DOHH2 (cell line): ENCODE results near the gene ZDHHC13.

Source experiments
- H3F3A ChIP-seq: fragments of 200-600 bp; sonication (generic), shearing (Covaris generic); 2 replicates; pipeline ENCODE4 v1.6.0; 2016; ENCODE audit warnings: antibody characterized with exemption, mild to moderate bottlenecking; ENCODE audit not compliant: control insufficient read depth, insufficient read depth
- H3K27ac ChIP-seq: fragments of 200-600 bp; sonication (generic); 2 replicates; pipeline ENCODE4 v1.5.1; 2014; ENCODE audit warnings: low read depth, mild to moderate bottlenecking, low read length, moderate library complexity
- H3K27me3 ChIP-seq: fragments of 200-600 bp; sonication (generic); 2 replicates; pipeline ENCODE4 v1.6.1; 2014; ENCODE audit warnings: mild to moderate bottlenecking, low read length, mixed read lengths; ENCODE audit not compliant: control insufficient read depth
- H3K36me3 ChIP-seq: fragments of 200-600 bp; sonication (generic); 2 replicates; pipeline ENCODE4 v1.6.1; 2014; ENCODE audit warnings: mild to moderate bottlenecking, low read length, moderate library complexity, mixed read lengths; ENCODE audit not compliant: control insufficient read depth
- H3K4me1 ChIP-seq: fragments of 200-600 bp; sonication (generic); 2 replicates; pipeline ENCODE4 v1.6.1; 2014; ENCODE audit warnings: mild to moderate bottlenecking, low read length, mixed read lengths; ENCODE audit not compliant: control insufficient read depth
- H3K4me2 ChIP-seq: fragments of 200-600 bp; sonication (generic); 2 replicates; pipeline ENCODE4 v1.6.0; 2014; ENCODE audit warnings: mild to moderate bottlenecking, low read length, moderate library complexity
- H3K4me3 ChIP-seq: fragments of 200-600 bp; sonication (generic); 2 replicates; pipeline ENCODE4 v1.5.1; 2014; ENCODE audit warnings: mild to moderate bottlenecking, low read length, mixed read lengths
- H3K79me2 ChIP-seq: fragments of 200-600 bp; sonication (generic); 2 replicates; pipeline ENCODE4 v1.6.1; 2014; ENCODE audit warnings: mild to moderate bottlenecking, low read length, mixed read lengths; ENCODE audit not compliant: control insufficient read depth
- H3K9me2 ChIP-seq: fragments of 200-600 bp; sonication (generic); replicated peaks from 2 replicates; pipeline ENCODE4 v1.6.1; 2014; ENCODE audit warnings: mild to moderate bottlenecking, low read length, mixed read lengths; ENCODE audit not compliant: control insufficient read depth
- H3K9me3 ChIP-seq: fragments of 200-600 bp; sonication (generic); 2 replicates; pipeline ENCODE4 v1.6.1; 2014; ENCODE audit warnings: antibody characterized with exemption, low read length, mixed read lengths; ENCODE audit not compliant: control insufficient read depth, insufficient read depth
- H4K20me1 ChIP-seq: fragments of 200-600 bp; sonication (generic); 2 replicates; pipeline ENCODE4 v1.6.0; 2014; ENCODE audit warnings: low read depth, mild to moderate bottlenecking, antibody characterized with exemption, low read length, moderate library complexity; ENCODE audit not compliant: control insufficient read depth, insufficient read depth
- EZH2phosphoT487 ChIP-seq: fragments of 200-600 bp; sonication (generic); IDR thresholded peaks from 2 replicates; pipeline ENCODE4 v1.6.1; 2017; ENCODE audit warnings: borderline replicate concordance, mild to moderate bottlenecking, antibody characterized with exemption, low read length, moderate library complexity, mixed read lengths
- TF ChIP-seq, protein P1 (sequence below): fragments of 200-600 bp; sonication (generic); IDR thresholded peaks from one replicate; pipeline ENCODE4 v1.5.1; 2014; ENCODE audit warnings: antibody characterized with exemption, mild to moderate bottlenecking, low read depth, low read length; ENCODE audit not compliant: poor library complexity, severe bottlenecking

ZDHHC13 gene

DNA sequence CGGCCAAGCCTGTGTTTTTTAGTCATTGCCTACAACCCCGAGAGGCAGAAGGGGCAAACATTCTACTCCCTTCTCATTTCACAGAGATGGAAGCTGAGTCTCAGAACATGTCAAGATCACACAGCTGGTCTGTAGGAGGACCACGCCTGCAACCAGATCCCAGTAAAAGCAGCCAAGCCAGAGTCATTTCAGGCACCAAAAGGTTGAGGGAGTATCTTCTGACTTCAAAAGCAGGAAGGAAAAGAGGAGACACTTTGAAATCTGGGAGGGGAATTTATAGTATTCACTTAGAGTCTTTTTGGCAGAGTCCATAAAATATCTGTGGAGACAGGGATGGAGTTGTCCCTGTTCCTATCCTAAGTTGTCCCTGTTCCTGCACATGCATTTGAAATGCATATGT lies 17.9 kb upstream of the ZDHHC13 start:
- Histone ChIP-seq H3K27ac (no peak overlapping the region), H3K27me3 (peaks cover 9% of the 10 kb centered on the region; the same call in 1 of the 2 replicates), H3K79me2 (no peaks in the 10 kb centered on the region), H3F3A (no peaks in the 10 kb centered on the region), H3K9me2 (no peaks in the 10 kb centered on the region), H3K4me1 (no peaks in the 10 kb centered on the region), H4K20me1 (no peaks in the 10 kb centered on the region), H3K4me2 (no peak overlapping the region), H3K4me3 (no peak overlapping the region), H3K36me3 (no peaks in the 10 kb centered on the region), H3K9me3 (no peaks in the 10 kb centered on the region)
- TF ChIP-seq, protein P1, sequence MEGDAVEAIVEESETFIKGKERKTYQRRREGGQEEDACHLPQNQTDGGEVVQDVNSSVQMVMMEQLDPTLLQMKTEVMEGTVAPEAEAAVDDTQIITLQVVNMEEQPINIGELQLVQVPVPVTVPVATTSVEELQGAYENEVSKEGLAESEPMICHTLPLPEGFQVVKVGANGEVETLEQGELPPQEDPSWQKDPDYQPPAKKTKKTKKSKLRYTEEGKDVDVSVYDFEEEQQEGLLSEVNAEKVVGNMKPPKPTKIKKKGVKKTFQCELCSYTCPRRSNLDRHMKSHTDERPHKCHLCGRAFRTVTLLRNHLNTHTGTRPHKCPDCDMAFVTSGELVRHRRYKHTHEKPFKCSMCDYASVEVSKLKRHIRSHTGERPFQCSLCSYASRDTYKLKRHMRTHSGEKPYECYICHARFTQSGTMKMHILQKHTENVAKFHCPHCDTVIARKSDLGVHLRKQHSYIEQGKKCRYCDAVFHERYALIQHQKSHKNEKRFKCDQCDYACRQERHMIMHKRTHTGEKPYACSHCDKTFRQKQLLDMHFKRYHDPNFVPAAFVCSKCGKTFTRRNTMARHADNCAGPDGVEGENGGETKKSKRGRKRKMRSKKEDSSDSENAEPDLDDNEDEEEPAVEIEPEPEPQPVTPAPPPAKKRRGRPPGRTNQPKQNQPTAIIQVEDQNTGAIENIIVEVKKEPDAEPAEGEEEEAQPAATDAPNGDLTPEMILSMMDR, result no peak
- no peak for TF ChIP-seq EZH2phosphoT487

GRCh38 chr11:19100885-19101284 lies 16.1 kb upstream of the ZDHHC13 start:
- no peaks in the 10 kb centered on the region for H4K20me1 ChIP-seq
- no peak overlapping the region for H3K4me3 ChIP-seq
- H3F3A ChIP-seq, result no peaks in the 10 kb centered on the region
- no peaks in the 10 kb centered on the region for H3K4me1 ChIP-seq
- H3K36me3 ChIP-seq, result no peaks in the 10 kb centered on the region
- H3K79me2 ChIP-seq, result no peaks in the 10 kb centered on the region
- no peaks in the 10 kb centered on the region for H3K9me3 ChIP-seq
- no peak overlapping the region for H3K27ac ChIP-seq
- H3K9me2 ChIP-seq, result no peaks in the 10 kb centered on the region
- H3K27me3 ChIP-seq, result peaks cover 9% of the 10 kb centered on the region; the same call in 1 of the 2 replicates
- TF ChIP-seq, protein P1, result no peak
- TF ChIP-seq EZH2phosphoT487, result no peak
- H3K4me2 ChIP-seq, result no peak overlapping the region

- no peaks in the 10 kb centered on the region for H3F3A ChIP-seq
- H4K20me1 ChIP-seq, result no peaks in the 10 kb centered on the region
- H3K4me1 ChIP-seq, result no peaks in the 10 kb centered on the region
- no peaks in the 10 kb centered on the region for H3K9me3 ChIP-seq
- peaks cover 7% of the 10 kb centered on the region; the same call in 1 of the 2 replicates for H3K27me3 ChIP-seq
- no peak for TF ChIP-seq EZH2phosphoT487
- TF ChIP-seq, protein P1, result no peak
- H3K4me2 ChIP-seq, result no peak overlapping the region
- no peak overlapping the region for H3K27ac ChIP-seq
- no peaks in the 10 kb centered on the region for H3K9me2 ChIP-seq
- H3K4me3 ChIP-seq, result no peak overlapping the region
- no peaks in the 10 kb centered on the region for H3K79me2 ChIP-seq
- H3K36me3 ChIP-seq, result no peaks in the 10 kb centered on the region
Observed at GRCh38 chr11:19101796-19102520, 15.0 kb upstream of the ZDHHC13 start.
